ENCODE data around the gene ABHD14A. TPM values are rescaled to one million over a fixed set of nuclear protein-coding genes. Genes with fewer than 3 reads are reported as not detected.

The ABHD14A gene
- total RNA-seq, 1 donor from 2014 or later, result 0.79 TPM

- DNase-seq (ENCODE audit: low read depth) (no peak), FAIRE-seq (peak; percentile 96)
- no peak for TF ChIP-seq CTCF (IDR thresholded peaks at IDR 0.05; ENCODE audit: insufficient read depth, low read length, severe bottlenecking)
Observed at GRCh38 chr3:51940648-51941462, 34.0 kb upstream of the ABHD14A start.

GRCh38 chr3:51941463-51941797, 33.4 kb upstream of the ABHD14A start:
- H3K4me3 ChIP-seq (ENCODE audit: low read depth, low read length), result peak overlapping the region; percentile 93
- no peak for DNase-seq (ENCODE audit: low read depth)
- TF ChIP-seq CTCF (IDR thresholded peaks at IDR 0.05; ENCODE audit: insufficient read depth, low read length, severe bottlenecking), result no peak
- FAIRE-seq, result no peak
- peaks cover 17% of the 10 kb centered on the region for H3K36me3 ChIP-seq (ENCODE audit: control insufficient read depth, insufficient read depth, low read length)
- H3K27me3 ChIP-seq (ENCODE audit: control insufficient read depth, insufficient read depth, low read length), result no peaks in the 10 kb centered on the region

More at GRCh38 chr3:51940648-51941462, 34.0 kb upstream of the ABHD14A start:
- H3K36me3 ChIP-seq (ENCODE audit: control insufficient read depth, insufficient read depth, low read length), result peaks cover 21% of the 10 kb centered on the region
- H3K27me3 ChIP-seq (ENCODE audit: control insufficient read depth, insufficient read depth, low read length), result no peaks in the 10 kb centered on the region
- peak overlapping the region; percentile 93 for H3K4me3 ChIP-seq (ENCODE audit: low read depth, low read length)

GRCh38 chr3:51941798-51942602, 32.9 kb upstream of the ABHD14A start, which contains the start of the genes PARP3 and RRP9:
TSS of gene PARP3 (plus strand) at chr3:51942363. CDS start at chr3:51943356, 993 bp downstream.
TSS of gene RRP9 (minus strand) at chr3:51941904. CDS start at chr3:51941867, 37 bp downstream.
- peak within 1 kb of the TSS; percentile 93 for H3K4me3 ChIP-seq (ENCODE audit: low read depth, low read length)
- H3K36me3 ChIP-seq (ENCODE audit: control insufficient read depth, insufficient read depth, low read length), result peaks cover 15% of the 10 kb centered on the region
- FAIRE-seq, result peak; percentile 94
- peak; percentile 99 for DNase-seq (ENCODE audit: low read depth)
- no peaks in the 10 kb centered on the region for H3K27me3 ChIP-seq (ENCODE audit: control insufficient read depth, insufficient read depth, low read length)
- TF ChIP-seq CTCF (IDR thresholded peaks at IDR 0.05; ENCODE audit: insufficient read depth, low read length, severe bottlenecking), result peak; percentile 100

GRCh38 chr3:51942603-51943450, 32.0 kb upstream of the ABHD14A start:
- peaks cover 7% of the 10 kb centered on the region for H3K36me3 ChIP-seq (ENCODE audit: control insufficient read depth, insufficient read depth, low read length)
- H3K27me3 ChIP-seq (ENCODE audit: control insufficient read depth, insufficient read depth, low read length), result no peaks in the 10 kb centered on the region
- FAIRE-seq, result no peak
- DNase-seq (ENCODE audit: low read depth), result peak; percentile 44
- H3K4me3 ChIP-seq (ENCODE audit: low read depth, low read length), result peak overlapping the region; percentile 27
- no peak for TF ChIP-seq CTCF (IDR thresholded peaks at IDR 0.05; ENCODE audit: insufficient read depth, low read length, severe bottlenecking)
